NT2/D1 (cell line): Measurements from ENCODE around the gene CNOT1.
A peak's percentile ranks its signal among the peaks of the same experiment; 100 is the strongest.
"Not testable (repeated sequence)": the region's sequence is repeated elsewhere in the genome, so short reads cannot be mapped to it uniquely, and the experiment has no call there.

Experiments used
- DNase-seq: peaks from one replicate; pipeline ENCODE4 v3.0.0-alpha.2; 2011; ENCODE audit warnings: low read depth, low spot score
- H3K27me3 ChIP-seq: 2 replicates; pipeline ENCODE4 v1.6.0; 2011; ENCODE audit warnings: mild to moderate bottlenecking; ENCODE audit not compliant: insufficient read length, insufficient read depth
- H3K36me3 ChIP-seq: 2 replicates; pipeline ENCODE4 v1.6.1; 2011; ENCODE audit warnings: mild to moderate bottlenecking, low read length, mixed read lengths; ENCODE audit not compliant: insufficient read depth, insufficient read length
- H3K4me1 ChIP-seq: 2 replicates; pipeline ENCODE4 v1.5.1; 2011; ENCODE audit not compliant: insufficient read depth, insufficient read length
- H3K4me3 ChIP-seq: 2 replicates; pipeline ENCODE4 v1.5.1; 2011; ENCODE audit warnings: low read depth; ENCODE audit not compliant: insufficient read length
- H3K9ac ChIP-seq: 2 replicates; pipeline ENCODE4 v1.6.0; 2011; ENCODE audit warnings: low read depth; ENCODE audit not compliant: insufficient read length
- H3K9me3 ChIP-seq: 2 replicates; pipeline ENCODE4 v1.5.1; 2011; ENCODE audit warnings: mild to moderate bottlenecking, low read length; ENCODE audit not compliant: insufficient read depth
- SUZ12 ChIP-seq: IDR thresholded peaks from 2 replicates; pipeline ENCODE4 v1.6.1; 2011; ENCODE audit not compliant: insufficient read length, insufficient read depth; ENCODE audit errors: extremely low read depth
- YY1 ChIP-seq: IDR thresholded peaks from 2 replicates; pipeline ENCODE4 v1.6.1; 2011; ENCODE audit not compliant: insufficient read length, insufficient read depth
- ZNF274 ChIP-seq: IDR thresholded peaks from 2 replicates; pipeline ENCODE4 v1.6.1; 2011; ENCODE audit warnings: mild to moderate bottlenecking, low read depth, low read length

The CNOT1 gene

DNA sequence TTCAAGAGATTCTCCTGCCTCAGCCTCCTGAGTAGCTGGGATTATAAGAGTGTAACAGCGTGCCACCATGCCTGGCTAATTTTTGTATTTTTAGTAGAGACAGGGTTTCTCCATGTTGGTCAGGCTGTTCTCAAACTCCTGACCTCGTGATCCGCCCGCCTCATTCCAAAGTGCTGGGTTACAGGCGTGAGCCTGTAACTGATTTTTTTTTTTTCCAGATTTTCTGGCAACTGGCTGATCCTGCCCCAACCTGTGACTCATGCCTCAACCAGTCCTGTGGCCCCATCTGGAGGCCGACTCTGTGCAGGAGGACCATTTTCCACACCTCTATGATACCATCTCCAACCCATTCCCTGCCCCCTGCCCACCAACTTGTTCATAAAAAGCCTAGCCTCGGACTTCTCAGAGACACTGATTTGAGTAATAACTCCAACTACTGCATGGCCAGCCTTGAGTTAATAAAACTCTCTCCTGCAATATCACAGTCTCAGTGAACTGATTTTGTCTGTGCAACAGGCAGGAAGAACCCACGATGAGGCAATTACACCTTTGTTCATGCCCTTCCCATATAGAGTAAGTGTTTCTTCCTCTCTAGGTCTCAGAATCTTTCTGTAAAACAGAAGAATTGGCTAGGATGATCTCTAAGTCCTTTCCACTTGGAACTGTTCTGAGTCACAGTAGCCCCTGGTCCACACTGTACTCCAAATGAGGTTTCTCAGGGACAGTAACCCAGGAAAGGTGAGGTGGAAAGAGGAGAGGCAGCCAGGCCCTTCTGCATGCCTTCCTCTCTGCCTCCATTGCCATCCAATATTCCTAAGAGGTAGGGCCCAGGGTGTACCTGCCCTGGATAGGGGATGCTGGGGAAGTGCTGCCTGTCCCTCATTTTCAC, 8.8 kb upstream of the CNOT1 start:
- Histone ChIP-seq H3K9ac (no peak overlapping the region), H3K4me1 (peaks cover 2% of the 10 kb centered on the region), H3K27me3 (no peaks in the 10 kb centered on the region), H3K4me3 (no peak overlapping the region), H3K9me3 (no peaks in the 10 kb centered on the region), H3K36me3 (no peaks in the 10 kb centered on the region)
- TF ChIP-seq YY1 = no peak
- no peak for TF ChIP-seq ZNF274
- TF ChIP-seq SUZ12 = no peak
- no peak for DNase-seq

DNA sequence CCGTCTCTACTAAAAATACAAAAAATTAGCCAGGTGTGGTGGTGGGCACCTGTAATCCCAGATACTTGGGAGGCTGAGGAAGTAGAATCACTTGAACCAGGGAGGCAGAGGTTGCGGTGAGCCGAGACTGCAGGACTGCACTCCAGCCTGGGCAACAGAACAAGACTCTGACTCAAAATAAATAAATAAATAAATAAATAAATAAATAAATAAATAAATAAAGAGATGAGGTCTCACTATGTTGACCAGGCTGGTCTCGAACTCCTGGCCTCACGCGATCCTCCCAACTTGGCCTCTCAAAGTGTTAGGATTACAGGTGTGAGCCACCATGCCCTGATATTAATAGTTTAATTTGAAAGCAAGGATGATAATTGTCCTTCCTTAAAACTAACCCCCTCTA, 7.4 kb upstream of the CNOT1 start:
- H3K4me3 ChIP-seq, H3K36me3 ChIP-seq, H3K9ac ChIP-seq, H3K9me3 ChIP-seq, H3K4me1 ChIP-seq, DNase-seq, H3K27me3 ChIP-seq: not testable (repeated sequence)

DNA sequence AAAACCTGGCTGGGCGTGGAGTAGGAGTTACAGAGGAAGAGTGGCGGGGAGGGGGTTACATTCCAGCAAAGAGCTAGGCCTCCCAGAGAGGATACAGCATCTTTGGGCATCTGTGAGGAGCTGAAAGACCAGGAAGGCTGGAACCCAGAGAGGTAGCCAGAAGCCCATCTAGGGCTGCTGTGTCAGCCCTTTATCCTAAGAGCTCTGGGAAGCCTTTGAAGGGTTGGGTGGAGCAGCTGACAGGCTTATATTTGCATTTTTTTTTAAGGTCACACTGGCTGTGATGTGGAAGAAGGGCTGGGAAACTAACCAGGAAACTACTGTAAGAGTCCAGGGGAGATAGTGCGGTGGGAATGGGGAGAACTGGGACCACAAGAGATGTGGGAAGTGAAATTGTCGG, 6.8 kb upstream of the CNOT1 start:
- TF ChIP-seq YY1 (no peak), ZNF274 (no peak), SUZ12 (no peak)
- Histone ChIP-seq H3K27me3 (no peaks in the 10 kb centered on the region), H3K4me3 (no peak overlapping the region), H3K9ac (no peak overlapping the region), H3K9me3 (no peaks in the 10 kb centered on the region), H3K4me1 (peaks cover 2% of the 10 kb centered on the region), H3K36me3 (no peaks in the 10 kb centered on the region)
- no peak for DNase-seq

DNA sequence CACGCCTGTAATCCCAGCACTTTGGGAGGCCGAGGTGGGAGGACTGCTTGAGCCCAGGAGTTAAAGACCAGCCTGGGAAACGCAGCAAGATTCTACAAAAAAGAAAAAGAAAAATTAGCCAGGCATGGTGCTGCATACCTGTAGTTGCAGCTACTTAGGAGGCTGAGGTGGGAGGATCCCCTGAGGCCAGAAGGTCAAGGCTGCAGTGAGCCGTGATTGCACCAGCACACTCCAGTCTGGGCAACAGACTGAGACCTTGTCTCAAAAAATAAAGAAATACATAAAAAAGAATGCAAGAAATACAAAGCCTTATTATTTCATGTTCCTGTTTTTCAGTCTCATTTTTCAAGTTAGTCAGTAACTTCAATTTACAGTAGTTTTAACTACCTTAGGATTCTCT, 5.9 kb upstream of the CNOT1 start:
- no peak for DNase-seq
- H3K9ac ChIP-seq = no peak overlapping the region
- H3K4me3 ChIP-seq = no peak overlapping the region
- H3K36me3 ChIP-seq = no peaks in the 10 kb centered on the region
- TF ChIP-seq ZNF274 (no peak), SUZ12 (no peak), YY1 (no peak)
- no peaks in the 10 kb centered on the region for H3K9me3 ChIP-seq
- no peaks in the 10 kb centered on the region for H3K27me3 ChIP-seq
- peaks cover 2% of the 10 kb centered on the region for H3K4me1 ChIP-seq

- Histone ChIP-seq H3K9me3 (no peaks in the 10 kb centered on the region), H3K36me3 (no peaks in the 10 kb centered on the region), H3K4me3 (no peak overlapping the region), H3K27me3 (no peaks in the 10 kb centered on the region), H3K4me1 (peaks cover 2% of the 10 kb centered on the region), H3K9ac (no peak overlapping the region)
- TF ChIP-seq YY1 (no peak), ZNF274 (no peak), SUZ12 (no peak)
- no peak for DNase-seq
These were observed 4.7 kb upstream of the CNOT1 start for GRCh38 chr16:58634265-58634802.

DNA sequence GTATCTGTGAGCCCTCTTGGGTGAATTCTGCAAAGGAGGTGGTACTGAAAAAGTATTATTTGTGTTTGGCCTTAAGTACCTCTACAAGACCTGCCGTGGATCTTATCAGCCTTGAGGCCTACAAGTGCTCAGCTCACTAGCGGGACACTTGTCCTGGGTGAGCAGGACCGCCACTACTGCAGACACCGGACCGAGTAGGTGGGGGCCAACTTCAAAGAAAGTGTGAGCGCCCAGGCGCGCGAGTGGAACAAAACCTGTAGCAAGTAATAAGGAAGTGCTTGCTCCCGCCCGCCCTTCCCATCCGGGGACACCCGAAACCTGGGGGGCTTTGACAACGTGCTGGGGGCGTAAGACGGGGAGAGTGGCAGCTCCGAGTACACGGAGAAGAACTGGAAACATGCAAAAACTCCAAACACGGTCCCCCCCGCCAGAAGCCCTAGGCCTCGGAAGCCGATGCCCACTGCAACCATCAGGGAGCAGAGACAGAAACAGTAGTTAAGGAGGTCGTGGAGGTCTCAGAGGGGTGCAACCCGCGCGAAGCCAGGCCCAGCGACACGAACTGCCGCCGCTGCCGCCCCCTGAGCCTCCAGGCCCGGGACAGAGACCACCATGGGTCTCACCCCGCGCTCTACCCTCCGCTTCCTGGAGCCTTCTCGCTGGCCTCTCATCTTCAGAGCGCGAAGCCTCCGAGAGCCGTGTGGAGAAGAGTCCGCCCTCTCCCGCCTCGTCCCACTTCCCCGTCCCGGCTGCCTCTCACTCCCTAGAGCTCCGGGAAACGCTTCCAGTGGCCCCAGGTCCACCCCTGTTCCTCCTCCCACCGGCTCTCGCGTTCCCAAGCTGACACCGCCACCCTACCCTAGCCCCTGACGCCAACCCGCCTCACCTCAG, 537 bp downstream of the CNOT1 start:
- Histone ChIP-seq H3K4me3 (peak overlapping the region; percentile 100), H3K9ac (peak overlapping the region; percentile 100), H3K27me3 (no peaks in the 10 kb centered on the region), H3K36me3 (peaks cover 37% of the 10 kb centered on the region), H3K9me3 (no peaks in the 10 kb centered on the region), H3K4me1 (peaks cover 2% of the 10 kb centered on the region)
- TF ChIP-seq YY1 (no peak), ZNF274 (no peak), SUZ12 (no peak)
- peak; percentile 2 for DNase-seq

GRCh38 chr16:58624209-58624608, 5.4 kb downstream of the CNOT1 start:
- H3K4me3 ChIP-seq = no peak overlapping the region
- TF ChIP-seq YY1 (no peak), ZNF274 (no peak), SUZ12 (no peak)
- H3K4me1 ChIP-seq = peaks cover 2% of the 10 kb centered on the region
- DNase-seq = no peak
- no peak overlapping the region for H3K9ac ChIP-seq
- H3K9me3 ChIP-seq = no peaks in the 10 kb centered on the region
- H3K36me3 ChIP-seq = peaks cover 73% of the 10 kb centered on the region
- H3K27me3 ChIP-seq = no peaks in the 10 kb centered on the region
